ENCODE measurements around the gene MRPL52. TPM values are rescaled to one million over a fixed set of nuclear protein-coding genes. Genes with fewer than 3 reads are reported as not detected.

The MRPL52 gene
- total and polyA plus RNA-seq, 2 of the 13 experiments (the other 11 are each of a cell fraction or from before 2014, with no cell fraction given) = 118 to 329 TPM

DNA sequence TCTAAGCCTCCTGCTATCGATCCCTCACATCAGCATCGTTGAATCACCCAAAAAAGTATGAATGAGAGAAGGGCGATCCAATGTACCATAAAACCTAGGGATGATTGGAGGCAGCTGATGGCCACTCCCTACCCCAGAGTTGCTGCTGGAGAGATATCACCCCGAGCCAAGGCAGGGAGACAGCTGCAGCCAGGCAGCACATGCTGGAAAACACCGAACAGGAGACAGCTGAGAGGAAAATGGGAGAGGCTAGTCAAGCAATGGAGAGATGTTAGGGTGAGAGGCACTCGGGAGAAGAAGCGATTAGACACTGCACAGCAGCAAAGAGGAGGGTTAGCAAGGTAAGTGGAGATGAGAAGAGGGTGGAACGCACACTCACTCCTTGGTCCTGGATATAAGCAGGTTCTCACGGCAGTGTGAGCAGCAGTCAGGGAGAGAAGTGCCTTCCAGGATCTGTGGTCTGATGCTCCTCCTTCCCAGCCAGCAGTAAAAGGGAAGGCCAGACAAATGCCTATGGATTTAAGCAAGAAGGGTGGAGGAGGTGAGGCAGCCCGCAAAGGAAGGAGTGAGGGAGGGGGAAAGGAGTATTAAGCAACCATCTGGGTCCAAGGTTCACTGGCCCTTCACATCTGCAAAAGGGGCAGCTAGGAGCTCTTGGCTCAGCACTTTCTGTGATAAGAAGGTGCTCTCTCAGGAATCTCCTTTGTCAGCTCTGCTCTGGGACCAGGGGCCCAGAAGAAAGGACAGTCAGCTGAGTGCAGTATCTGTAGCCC, 14.6 kb upstream of the MRPL52 start, which contains the start of gene SLC7A7 (continued):
- TF ChIP-seq RARA (CRISPR knock-in tag; IDR thresholded peaks at IDR 0.05) = no peak
- TF ChIP-seq ATM (IDR thresholded peaks at IDR 0.05; ENCODE audit: borderline replicate concordance) = no peak
- TF ChIP-seq, protein P1, sequence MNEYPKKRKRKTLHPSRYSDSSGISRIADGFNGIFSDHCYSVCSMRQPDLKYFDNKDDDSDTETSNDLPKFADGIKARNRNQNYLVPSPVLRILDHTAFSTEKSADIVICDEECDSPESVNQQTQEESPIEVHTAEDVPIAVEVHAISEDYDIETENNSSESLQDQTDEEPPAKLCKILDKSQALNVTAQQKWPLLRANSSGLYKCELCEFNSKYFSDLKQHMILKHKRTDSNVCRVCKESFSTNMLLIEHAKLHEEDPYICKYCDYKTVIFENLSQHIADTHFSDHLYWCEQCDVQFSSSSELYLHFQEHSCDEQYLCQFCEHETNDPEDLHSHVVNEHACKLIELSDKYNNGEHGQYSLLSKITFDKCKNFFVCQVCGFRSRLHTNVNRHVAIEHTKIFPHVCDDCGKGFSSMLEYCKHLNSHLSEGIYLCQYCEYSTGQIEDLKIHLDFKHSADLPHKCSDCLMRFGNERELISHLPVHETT (CRISPR knock-in tag; conservative IDR thresholded peaks at IDR 0.05) = no peak
- TF ChIP-seq HDAC2 (CRISPR knock-in tag; IDR thresholded peaks at IDR 0.05) = no peak
- TF ChIP-seq NAIF1 (CRISPR knock-in tag; IDR thresholded peaks at IDR 0.05; ENCODE audit: borderline replicate concordance) = no peak
- TF ChIP-seq SIN3B (IDR thresholded peaks at IDR 0.05; ENCODE audit: low read length) = no peak
- TF ChIP-seq FOXP1 (IDR thresholded peaks at IDR 0.05) = no peak
- TF ChIP-seq FOXP1 (CRISPR knock-in tag; IDR thresholded peaks at IDR 0.05) = no peak
- TF ChIP-seq LCORL (IDR thresholded peaks at IDR 0.05) = no peak
- no peak; the same call in 1 of the 2 replicates for TF ChIP-seq LCORL (CRISPR knock-in tag; IDR thresholded peaks at IDR 0.05)
- TF ChIP-seq RCOR2 (CRISPR knock-in tag; IDR thresholded peaks at IDR 0.05) = no peak; the same call in 1 of the 2 replicates
- no peak for TF ChIP-seq EP300 (IDR thresholded peaks at IDR 0.05; ENCODE audit: low read depth in 2 of 2, low read length in 2 of 2)
- TF ChIP-seq EP300 (CRISPR knock-in tag; IDR thresholded peaks at IDR 0.05; ENCODE audit: borderline replicate concordance) = 0 out of 2 replicates have a peak, but pooled peaks have one; percentile 10
- no peak for TF ChIP-seq ERF (CRISPR knock-in tag; IDR thresholded peaks at IDR 0.05)
- TF ChIP-seq, protein P2, sequence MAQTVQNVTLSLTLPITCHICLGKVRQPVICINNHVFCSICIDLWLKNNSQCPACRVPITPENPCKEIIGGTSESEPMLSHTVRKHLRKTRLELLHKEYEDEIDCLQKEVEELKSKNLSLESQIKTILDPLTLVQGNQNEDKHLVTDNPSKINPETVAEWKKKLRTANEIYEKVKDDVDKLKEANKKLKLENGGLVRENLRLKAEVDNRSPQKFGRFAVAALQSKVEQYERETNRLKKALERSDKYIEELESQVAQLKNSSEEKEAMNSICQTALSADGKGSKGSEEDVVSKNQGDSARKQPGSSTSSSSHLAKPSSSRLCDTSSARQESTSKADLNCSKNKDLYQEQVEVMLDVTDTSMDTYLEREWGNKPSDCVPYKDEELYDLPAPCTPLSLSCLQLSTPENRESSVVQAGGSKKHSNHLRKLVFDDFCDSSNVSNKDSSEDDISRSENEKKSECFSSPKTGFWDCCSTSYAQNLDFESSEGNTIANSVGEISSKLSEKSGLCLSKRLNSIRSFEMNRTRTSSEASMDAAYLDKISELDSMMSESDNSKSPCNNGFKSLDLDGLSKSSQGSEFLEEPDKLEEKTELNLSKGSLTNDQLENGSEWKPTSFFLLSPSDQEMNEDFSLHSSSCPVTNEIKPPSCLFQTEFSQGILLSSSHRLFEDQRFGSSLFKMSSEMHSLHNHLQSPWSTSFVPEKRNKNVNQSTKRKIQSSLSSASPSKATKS (CRISPR knock-in tag; IDR thresholded peaks at IDR 0.05) = no peak
- TF ChIP-seq, protein P3, sequence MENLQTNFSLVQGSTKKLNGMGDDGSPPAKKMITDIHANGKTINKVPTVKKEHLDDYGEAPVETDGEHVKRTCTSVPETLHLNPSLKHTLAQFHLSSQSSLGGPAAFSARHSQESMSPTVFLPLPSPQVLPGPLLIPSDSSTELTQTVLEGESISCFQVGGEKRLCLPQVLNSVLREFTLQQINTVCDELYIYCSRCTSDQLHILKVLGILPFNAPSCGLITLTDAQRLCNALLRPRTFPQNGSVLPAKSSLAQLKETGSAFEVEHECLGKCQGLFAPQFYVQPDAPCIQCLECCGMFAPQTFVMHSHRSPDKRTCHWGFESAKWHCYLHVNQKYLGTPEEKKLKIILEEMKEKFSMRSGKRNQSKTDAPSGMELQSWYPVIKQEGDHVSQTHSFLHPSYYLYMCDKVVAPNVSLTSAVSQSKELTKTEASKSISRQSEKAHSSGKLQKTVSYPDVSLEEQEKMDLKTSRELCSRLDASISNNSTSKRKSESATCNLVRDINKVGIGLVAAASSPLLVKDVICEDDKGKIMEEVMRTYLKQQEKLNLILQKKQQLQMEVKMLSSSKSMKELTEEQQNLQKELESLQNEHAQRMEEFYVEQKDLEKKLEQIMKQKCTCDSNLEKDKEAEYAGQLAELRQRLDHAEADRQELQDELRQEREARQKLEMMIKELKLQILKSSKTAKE (CRISPR knock-in tag; IDR thresholded peaks at IDR 0.05; ENCODE audit: borderline replicate concordance) = no peak
- TF ChIP-seq SNAI1 (CRISPR knock-in tag; IDR thresholded peaks at IDR 0.05; ENCODE audit: borderline replicate concordance) = no peak
- TF ChIP-seq, protein P4, sequence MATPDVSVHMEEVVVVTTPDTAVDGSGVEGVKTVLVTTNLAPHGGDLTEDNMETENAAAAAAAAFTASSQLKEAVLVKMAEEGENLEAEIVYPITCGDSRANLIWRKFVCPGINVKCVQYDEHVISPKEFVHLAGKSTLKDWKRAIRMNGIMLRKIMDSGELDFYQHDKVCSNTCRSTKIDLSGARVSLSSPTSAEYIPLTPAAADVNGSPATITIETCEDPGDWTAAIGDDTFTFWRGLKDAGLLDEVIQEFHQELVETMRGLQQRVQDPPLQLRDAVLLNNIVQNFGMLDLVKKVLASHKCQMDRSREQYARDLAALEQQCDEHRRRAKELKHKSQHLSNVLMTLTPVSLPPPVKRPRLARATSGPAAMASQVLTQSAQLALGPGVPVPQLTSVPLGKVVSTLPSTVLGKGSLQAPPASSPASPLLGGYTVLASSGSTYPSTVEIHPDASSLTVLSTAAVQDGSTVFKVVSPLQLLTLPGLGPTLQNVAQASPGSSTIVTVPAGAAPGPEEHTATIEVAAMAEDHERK (CRISPR knock-in tag; IDR thresholded peaks at IDR 0.05; ENCODE audit: low read depth) = no peak
- TF ChIP-seq JUN (CRISPR knock-in tag; IDR thresholded peaks at IDR 0.05) = no peak
- no peak for TF ChIP-seq RBFOX2 (IDR thresholded peaks at IDR 0.05; ENCODE audit: low read depth, low read length)
- no peak for TF ChIP-seq ZNF138 (CRISPR knock-in tag; IDR thresholded peaks at IDR 0.05; ENCODE audit: low read depth)
- TF ChIP-seq, protein P5, sequence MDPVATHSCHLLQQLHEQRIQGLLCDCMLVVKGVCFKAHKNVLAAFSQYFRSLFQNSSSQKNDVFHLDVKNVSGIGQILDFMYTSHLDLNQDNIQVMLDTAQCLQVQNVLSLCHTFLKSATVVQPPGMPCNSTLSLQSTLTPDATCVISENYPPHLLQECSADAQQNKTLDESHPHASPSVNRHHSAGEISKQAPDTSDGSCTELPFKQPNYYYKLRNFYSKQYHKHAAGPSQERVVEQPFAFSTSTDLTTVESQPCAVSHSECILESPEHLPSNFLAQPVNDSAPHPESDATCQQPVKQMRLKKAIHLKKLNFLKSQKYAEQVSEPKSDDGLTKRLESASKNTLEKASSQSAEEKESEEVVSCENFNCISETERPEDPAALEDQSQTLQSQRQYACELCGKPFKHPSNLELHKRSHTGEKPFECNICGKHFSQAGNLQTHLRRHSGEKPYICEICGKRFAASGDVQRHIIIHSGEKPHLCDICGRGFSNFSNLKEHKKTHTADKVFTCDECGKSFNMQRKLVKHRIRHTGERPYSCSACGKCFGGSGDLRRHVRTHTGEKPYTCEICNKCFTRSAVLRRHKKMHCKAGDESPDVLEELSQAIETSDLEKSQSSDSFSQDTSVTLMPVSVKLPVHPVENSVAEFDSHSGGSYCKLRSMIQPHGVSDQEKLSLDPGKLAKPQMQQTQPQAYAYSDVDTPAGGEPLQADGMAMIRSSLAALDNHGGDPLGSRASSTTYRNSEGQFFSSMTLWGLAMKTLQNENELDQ (CRISPR knock-in tag; IDR thresholded peaks at IDR 0.05; ENCODE audit: borderline replicate concordance) = no peak

Measured in HepG2 (cell line).